GM23248 (cell line): ENCODE results near the gene PDE6H. TPM values are rescaled to one million over a fixed set of nuclear protein-coding genes. Genes with fewer than 3 reads are reported as not detected.
A peak's percentile ranks its signal among the peaks of the same experiment; 100 is the strongest.

Experiments
- DNase-seq: peaks from one replicate; pipeline ENCODE4 v3.0.0-alpha.2; 2015
- H2AFZ ChIP-seq: fragments of 200-600 bp; sonication (generic); 2 replicates; pipeline ENCODE4 v1.6.1; 2016; ENCODE audit warnings: antibody characterized with exemption
- H3F3A ChIP-seq: fragments of 200-600 bp; sonication (generic); 2 replicates; pipeline ENCODE4 v1.6.1; 2016; ENCODE audit warnings: mild to moderate bottlenecking, antibody characterized with exemption, mixed run types; ENCODE audit not compliant: insufficient read depth
- H3K27ac ChIP-seq: fragments of 200-600 bp; sonication (generic); 2 replicates; pipeline ENCODE4 v1.5.1; 2016; ENCODE audit warnings: mild to moderate bottlenecking
- H3K27me3 ChIP-seq: fragments of 200-600 bp; sonication (generic); replicated peaks from 2 replicates; pipeline ENCODE4 v1.6.1; 2016; ENCODE audit warnings: mild to moderate bottlenecking; ENCODE audit not compliant: insufficient read depth
- H3K36me3 ChIP-seq: fragments of 200-600 bp; sonication (generic); 2 replicates; pipeline ENCODE4 v1.6.1; 2016; ENCODE audit warnings: low read depth, mild to moderate bottlenecking
- H3K4me1 ChIP-seq: fragments of 200-600 bp; sonication (generic); 2 replicates; pipeline ENCODE4 v1.6.1; 2016; ENCODE audit warnings: mild to moderate bottlenecking; ENCODE audit not compliant: insufficient read depth
- H3K4me2 ChIP-seq: fragments of 200-600 bp; sonication (generic); one replicate; pipeline ENCODE4 v1.6.1; 2016; ENCODE audit warnings: mild to moderate bottlenecking; ENCODE audit not compliant: unreplicated experiment
- H3K4me3 ChIP-seq: fragments of 200-600 bp; sonication (generic); 2 replicates; pipeline ENCODE4 v1.5.1; 2016; ENCODE audit warnings: mild to moderate bottlenecking
- H3K79me2 ChIP-seq: fragments of 200-600 bp; sonication (generic); 2 replicates; pipeline ENCODE4 v1.6.1; 2016; ENCODE audit warnings: mild to moderate bottlenecking; ENCODE audit not compliant: insufficient read depth
- H3K9ac ChIP-seq: fragments of 200-600 bp; sonication (generic); 2 replicates; pipeline ENCODE4 v1.6.1; 2016; ENCODE audit warnings: mild to moderate bottlenecking
- H3K9me2 ChIP-seq: fragments of 200-600 bp; sonication (generic); 2 replicates; pipeline ENCODE4 v1.6.1; 2016; ENCODE audit warnings: mixed run types, mild to moderate bottlenecking, moderate library complexity; ENCODE audit not compliant: insufficient read depth
- H3K9me3 ChIP-seq: fragments of 200-600 bp; sonication (generic); one replicate; pipeline ENCODE4 v1.6.1; 2017; ENCODE audit warnings: low read depth
- H4K20me1 ChIP-seq: fragments of 200-600 bp; sonication (generic); 2 replicates; pipeline ENCODE4 v1.6.0; 2016; ENCODE audit not compliant: insufficient read depth
- EZH2 ChIP-seq: fragments of 200-600 bp; sonication (generic); IDR thresholded peaks from 2 replicates; pipeline ENCODE4 v1.6.1; 2018; ENCODE audit warnings: antibody characterized with exemption, mild to moderate bottlenecking; ENCODE audit not compliant: insufficient read depth, poor library complexity, severe bottlenecking
- EZH2phosphoT487 ChIP-seq: fragments of 200-600 bp; sonication (generic); IDR thresholded peaks from 2 replicates; pipeline ENCODE4 v1.6.1; 2018; ENCODE audit warnings: antibody characterized with exemption, moderate library complexity, mild to moderate bottlenecking, low read depth; ENCODE audit not compliant: insufficient read depth
- WGBS, 2 experiments: methylation state at CpG; one replicate each; pipeline ENCODE4 v1.1.6; 2015 to 2017; ENCODE audit warnings: low lambda C conversion rate in 2 of 2, low coverage in 1 of 2; ENCODE audit errors: missing lambda C conversion rate in 2 of 2; 5-methylcytosine and 5-hydroxymethylcytosine counted together
- in situ Hi-C: fragments of 300-500 bp; cut with MboI; formaldehyde crosslinking; loops from 2 replicates; pipeline ENCODE4 v1.15.0; 2020
- polyA plus RNA-seq: library from polyadenylated mRNA; unstranded; fragments of >200 nt; fragmentation: Nextera tagmentation; extraction: Ambion mirVana; gene quantifications from 2 replicates; pipeline ENCODE4 v1.2.1, GENCODE V29; 2016
- total RNA-seq: library from RNA; depleted of rRNA; stranded (reverse); fragments of >200 nt; shearing (Covaris generic); gene quantifications from 2 replicates; pipeline ENCODE4 v1.2.3, GENCODE V29; 2014

PDE6H gene
- total and polyA plus RNA-seq, 2 experiments from 2014 or later: not detected

- H3K4me1 ChIP-seq: peaks cover 7% of the 10 kb centered on the region; the same call in 1 of the 2 replicates
- H3K36me3 ChIP-seq: no peaks in the 10 kb centered on the region
- H3K9me2 ChIP-seq: no peaks in the 10 kb centered on the region
- DNase-seq: peak; percentile 38
- TF ChIP-seq EZH2 (no peak), EZH2phosphoT487 (no peak)
- no peaks in the 10 kb centered on the region for H3K79me2 ChIP-seq
- H3K4me3 ChIP-seq: no peak overlapping the region
- H3K4me2 ChIP-seq: no peak overlapping the region
- no peak overlapping the region for H3K27ac ChIP-seq
- 0 out of 2 replicates have a peak overlapping the region, but pooled peaks have one; percentile 6 for H2AFZ ChIP-seq
- H4K20me1 ChIP-seq: no peaks in the 10 kb centered on the region
- H3F3A ChIP-seq: 0 out of 2 replicates have a peak, but pooled peaks cover 4% of the 10 kb centered on the region
- no peak overlapping the region for H3K9ac ChIP-seq
- in situ Hi-C loops: loop anchor here (10.0 kb wide), 1 partner anchor 277 kb away; no protein-coding TSS in a partner anchor
- peaks cover 40% of the 10 kb centered on the region for H3K27me3 ChIP-seq
- H3K9me3 ChIP-seq: no peaks in the 10 kb centered on the region
- 19 to 21% methylated on average over 6 of the region's 6 CpGs for WGBS, 2 experiments
These were observed 29.0 kb downstream of the PDE6H start for GRCh38 chr12:15001733-15002382.

- Histone ChIP-seq H3K4me2 (no peak overlapping the region), H3K27me3 (peaks cover 48% of the 10 kb centered on the region), H3K36me3 (no peaks in the 10 kb centered on the region), H2AFZ (no peak overlapping the region), H3K27ac (no peak overlapping the region), H4K20me1 (no peaks in the 10 kb centered on the region), H3K9me2 (no peaks in the 10 kb centered on the region), H3K9me3 (no peaks in the 10 kb centered on the region), H3K9ac (no peak overlapping the region), H3F3A (0 out of 2 replicates have a peak, but pooled peaks cover 4% of the 10 kb centered on the region), H3K4me3 (no peak overlapping the region), H3K4me1 (peaks cover 7% of the 10 kb centered on the region; the same call in 1 of the 2 replicates), H3K79me2 (no peaks in the 10 kb centered on the region)
- in situ Hi-C loops: loop anchor here (10.0 kb wide), 1 partner anchor 280 kb away; no protein-coding TSS in a partner anchor
- TF ChIP-seq EZH2phosphoT487: no peak
- no peak for TF ChIP-seq EZH2
- WGBS, 2 experiments: 31 to 34% methylated on average over 2 of the region's 2 CpGs
- DNase-seq: no peak
These were observed 31.6 kb downstream of the PDE6H start for GRCh38 chr12:15004421-15004820.

- TF ChIP-seq EZH2phosphoT487: no peak
- no peak for TF ChIP-seq EZH2
- Histone ChIP-seq H3K4me2 (no peak overlapping the region), H4K20me1 (no peaks in the 10 kb centered on the region), H3K4me1 (peaks cover 7% of the 10 kb centered on the region; the same call in 1 of the 2 replicates), H3K9me2 (no peaks in the 10 kb centered on the region), H3K79me2 (no peaks in the 10 kb centered on the region), H3F3A (0 out of 2 replicates have a peak, but pooled peaks cover 4% of the 10 kb centered on the region), H3K27ac (no peak overlapping the region), H3K27me3 (peaks cover 48% of the 10 kb centered on the region), H3K36me3 (no peaks in the 10 kb centered on the region), H3K4me3 (no peak overlapping the region), H3K9me3 (no peaks in the 10 kb centered on the region), H2AFZ (no peak overlapping the region), H3K9ac (no peak overlapping the region)
- in situ Hi-C loops: loop anchor here (10.0 kb wide), 1 partner anchor 280 kb away; no protein-coding TSS in a partner anchor
- DNase-seq: no peak
These were observed 32.2 kb downstream of the PDE6H start for GRCh38 chr12:15005064-15005463.

- in situ Hi-C loops: loop anchor here (10.0 kb wide), 1 partner anchor 283 kb away; no protein-coding TSS in a partner anchor
- TF ChIP-seq EZH2phosphoT487: no peak
- TF ChIP-seq EZH2: no peak
These were observed 34.7 kb downstream of the PDE6H start for GRCh38 chr12:15007551-15007950.

More at GRCh38 chr12:15007551-15007950, 34.7 kb downstream of the PDE6H start:
- Histone ChIP-seq H3K9ac (no peak overlapping the region), H4K20me1 (no peaks in the 10 kb centered on the region), H3K4me1 (no peaks in the 10 kb centered on the region), H3K27me3 (peaks cover 39% of the 10 kb centered on the region), H3K4me3 (no peak overlapping the region), H3K36me3 (no peaks in the 10 kb centered on the region), H3K4me2 (no peak overlapping the region), H3K79me2 (no peaks in the 10 kb centered on the region), H2AFZ (no peak overlapping the region), H3K27ac (no peak overlapping the region), H3K9me2 (no peaks in the 10 kb centered on the region), H3F3A (no peaks in the 10 kb centered on the region), H3K9me3 (no peaks in the 10 kb centered on the region)
- no peak for DNase-seq
- 11 to 18% methylated on average over 3 of the region's 3 CpGs for WGBS, 2 experiments
